GM21360 (cell line): ENCODE data around the gene MCU.
"Not testable (repeated sequence)": the region's sequence is repeated elsewhere in the genome, so short reads cannot be mapped to it uniquely, and the experiment has no call there.

Experiments used
- ATAC-seq: cut with Tn5 transposase; IDR thresholded peaks from one replicate; pipeline ENCODE4 v1.9.1; 2021; ENCODE audit warnings: mild to moderate bottlenecking, moderate library complexity; ENCODE audit not compliant: unreplicated experiment

MCU gene

GRCh38 chr10:72888151-72888638 lies 196.3 kb downstream of the MCU start:
- no peak for ATAC-seq

GRCh38 chr10:72889391-72889831 lies 197.5 kb downstream of the MCU start:
- ATAC-seq = no peak

GRCh38 chr10:72890086-72890485 lies 198.1 kb downstream of the MCU start:
- no peak for ATAC-seq

GRCh38 chr10:72893136-72893798 lies 201.3 kb downstream of the MCU start, which contains the start of gene OIT3:
TSS of gene OIT3 (plus strand) at chr10:72893739. CDS start at chr10:72893799, 60 bp downstream.
- ATAC-seq = no peak

GRCh38 chr10:72895236-72895850 lies 203.4 kb downstream of the MCU start:
- ATAC-seq = no peak

- no peak for ATAC-seq
These were observed 206.7 kb downstream of the MCU start for GRCh38 chr10:72898616-72899015.

GRCh38 chr10:72899545-72899944 lies 207.6 kb downstream of the MCU start:
- no peak for ATAC-seq

- not testable (repeated sequence) for ATAC-seq
These were observed 212.1 kb downstream of the MCU start for GRCh38 chr10:72903941-72904446.

GRCh38 chr10:72904806-72905205 lies 212.9 kb downstream of the MCU start:
- no peak for ATAC-seq

GRCh38 chr10:72906446-72906845 lies 214.5 kb downstream of the MCU start:
- no peak for ATAC-seq

- no peak for ATAC-seq
These were observed 218.8 kb downstream of the MCU start for GRCh38 chr10:72910705-72911104.

GRCh38 chr10:72911758-72912157 lies 219.8 kb downstream of the MCU start:
- no peak for ATAC-seq

- ATAC-seq = no peak
These were observed 220.8 kb downstream of the MCU start for GRCh38 chr10:72912736-72913135.

- ATAC-seq = no peak
These were observed 221.3 kb downstream of the MCU start for GRCh38 chr10:72913287-72913686.

GRCh38 chr10:72917201-72917600 lies 225.3 kb downstream of the MCU start:
- ATAC-seq = not testable (repeated sequence)

GRCh38 chr10:72917803-72918332 lies 225.9 kb downstream of the MCU start:
- not testable (repeated sequence) for ATAC-seq

- ATAC-seq = no peak
These were observed 226.4 kb downstream of the MCU start for GRCh38 chr10:72918352-72918751.

- ATAC-seq = not testable (repeated sequence)
These were observed 229.3 kb downstream of the MCU start for GRCh38 chr10:72921147-72921683.

GRCh38 chr10:72924351-72924750 lies 232.4 kb downstream of the MCU start:
- no peak for ATAC-seq

- ATAC-seq = no peak
These were observed 234.1 kb downstream of the MCU start for GRCh38 chr10:72925951-72926465.

GRCh38 chr10:72927485-72927884 lies 235.5 kb downstream of the MCU start:
- no peak for ATAC-seq
